HEK293 (cell line): ENCODE measurements around the gene C19orf53.
A peak's percentile ranks its signal among the peaks of the same experiment; 100 is the strongest.

Experiments
- TRIM28 ChIP-seq: IDR thresholded peaks from 2 replicates; pipeline ENCODE4 v1.6.1; 2011; ENCODE audit warnings: low read length, control low read depth, borderline replicate concordance
- ZNF274 ChIP-seq, 2 experiments: fragments of 200-500 bp in 1 of 2; fragments of 450-650 bp in 1 of 2; sonication (Bioruptor generic) in 1 of 2; formaldehyde crosslinking in 1 of 2; IDR thresholded peaks; 2 replicates each; pipeline versions ENCODE4 v1.5.1 to v1.6.1; 2014 to 2016; ENCODE audit warnings: borderline replicate concordance in 1 of 2, inconsistent platforms in 1 of 2, low read length in 1 of 2, missing biosample characterization in 1 of 2, missing genetic modification characterization in 1 of 2
- ZSCAN30 ChIP-seq: fragments of 450-650 bp; IDR thresholded peaks from 2 replicates; pipeline ENCODE4 v1.5.1; 2018; ENCODE audit warnings: missing biosample characterization, mild to moderate bottlenecking, missing genetic modification characterization, moderate library complexity
- TF ChIP-seq, protein P1 (sequence below): fragments of 450-650 bp; formaldehyde crosslinking; IDR thresholded peaks from 2 replicates; pipeline ENCODE4 v1.5.1; 2016; ENCODE audit warnings: missing biosample characterization, missing genetic modification characterization
- TF ChIP-seq, protein P2 (sequence below): fragments of 450-650 bp; formaldehyde crosslinking; IDR thresholded peaks from 2 replicates; pipeline ENCODE4 v1.5.1; 2016; ENCODE audit warnings: missing biosample characterization, missing genetic modification characterization
- TF ChIP-seq, protein P3 (sequence below): fragments of 450-650 bp; IDR thresholded peaks from 2 replicates; pipeline ENCODE4 v1.5.1; 2018; ENCODE audit warnings: missing biosample characterization, missing genetic modification characterization
- TF ChIP-seq, protein P4 (sequence below): fragments of 450-650 bp; formaldehyde crosslinking; IDR thresholded peaks from 2 replicates; pipeline ENCODE4 v1.5.1; 2016; ENCODE audit warnings: missing biosample characterization, missing genetic modification characterization
- TF ChIP-seq, protein P5 (sequence below): IDR thresholded peaks from 2 replicates; pipeline ENCODE4 v1.6.1; 2011; ENCODE audit warnings: mild to moderate bottlenecking, low read depth, low read length, borderline replicate concordance

DNA sequence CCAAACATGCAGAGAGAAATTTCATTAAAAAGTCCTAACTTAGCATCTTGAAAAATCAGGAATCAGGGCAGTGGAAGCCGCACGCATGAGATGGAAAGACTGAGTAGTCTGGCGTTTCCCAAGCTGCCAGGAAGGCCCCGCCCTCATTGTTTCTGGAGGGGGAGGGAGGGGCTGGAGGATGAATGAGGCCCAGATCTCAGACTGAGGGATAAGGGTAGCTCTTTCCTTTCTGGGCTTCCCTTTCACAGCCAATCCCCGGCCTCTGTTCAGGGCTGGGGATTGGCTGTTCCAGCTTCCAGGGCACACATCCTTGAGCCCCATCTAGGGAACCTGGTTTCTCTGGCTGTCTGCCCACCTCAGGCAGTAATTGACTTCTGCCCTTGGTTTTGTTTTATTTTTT lies 7.3 kb downstream of the C19orf53 start:
- TF ChIP-seq, protein P1, sequence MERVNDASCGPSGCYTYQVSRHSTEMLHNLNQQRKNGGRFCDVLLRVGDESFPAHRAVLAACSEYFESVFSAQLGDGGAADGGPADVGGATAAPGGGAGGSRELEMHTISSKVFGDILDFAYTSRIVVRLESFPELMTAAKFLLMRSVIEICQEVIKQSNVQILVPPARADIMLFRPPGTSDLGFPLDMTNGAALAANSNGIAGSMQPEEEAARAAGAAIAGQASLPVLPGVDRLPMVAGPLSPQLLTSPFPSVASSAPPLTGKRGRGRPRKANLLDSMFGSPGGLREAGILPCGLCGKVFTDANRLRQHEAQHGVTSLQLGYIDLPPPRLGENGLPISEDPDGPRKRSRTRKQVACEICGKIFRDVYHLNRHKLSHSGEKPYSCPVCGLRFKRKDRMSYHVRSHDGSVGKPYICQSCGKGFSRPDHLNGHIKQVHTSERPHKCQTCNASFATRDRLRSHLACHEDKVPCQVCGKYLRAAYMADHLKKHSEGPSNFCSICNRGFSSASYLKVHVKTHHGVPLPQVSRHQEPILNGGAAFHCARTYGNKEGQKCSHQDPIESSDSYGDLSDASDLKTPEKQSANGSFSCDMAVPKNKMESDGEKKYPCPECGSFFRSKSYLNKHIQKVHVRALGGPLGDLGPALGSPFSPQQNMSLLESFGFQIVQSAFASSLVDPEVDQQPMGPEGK (tag by site-specific recombination) = 0 out of 2 replicates have a peak, but pooled peaks have one; percentile 38
- TF ChIP-seq, protein P2, sequence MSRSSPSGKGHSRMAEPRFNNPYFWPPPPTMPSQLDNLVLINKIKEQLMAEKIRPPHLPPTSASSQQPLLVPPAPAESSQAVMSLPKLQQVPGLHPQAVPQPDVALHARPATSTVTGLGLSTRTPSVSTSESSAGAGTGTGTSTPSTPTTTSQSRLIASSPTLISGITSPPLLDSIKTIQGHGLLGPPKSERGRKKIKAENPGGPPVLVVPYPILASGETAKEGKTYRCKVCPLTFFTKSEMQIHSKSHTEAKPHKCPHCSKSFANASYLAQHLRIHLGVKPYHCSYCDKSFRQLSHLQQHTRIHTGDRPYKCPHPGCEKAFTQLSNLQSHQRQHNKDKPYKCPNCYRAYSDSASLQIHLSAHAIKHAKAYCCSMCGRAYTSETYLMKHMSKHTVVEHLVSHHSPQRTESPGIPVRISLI (tag by site-specific recombination) = no peak
- no peak for TF ChIP-seq ZNF274 (IDR thresholded peaks at IDR 0.05; ENCODE audit: low read length)
- TF ChIP-seq ZNF274 (tag by site-specific recombination; IDR thresholded peaks at IDR 0.05; ENCODE audit: borderline replicate concordance) = no peak
- TF ChIP-seq, protein P3, sequence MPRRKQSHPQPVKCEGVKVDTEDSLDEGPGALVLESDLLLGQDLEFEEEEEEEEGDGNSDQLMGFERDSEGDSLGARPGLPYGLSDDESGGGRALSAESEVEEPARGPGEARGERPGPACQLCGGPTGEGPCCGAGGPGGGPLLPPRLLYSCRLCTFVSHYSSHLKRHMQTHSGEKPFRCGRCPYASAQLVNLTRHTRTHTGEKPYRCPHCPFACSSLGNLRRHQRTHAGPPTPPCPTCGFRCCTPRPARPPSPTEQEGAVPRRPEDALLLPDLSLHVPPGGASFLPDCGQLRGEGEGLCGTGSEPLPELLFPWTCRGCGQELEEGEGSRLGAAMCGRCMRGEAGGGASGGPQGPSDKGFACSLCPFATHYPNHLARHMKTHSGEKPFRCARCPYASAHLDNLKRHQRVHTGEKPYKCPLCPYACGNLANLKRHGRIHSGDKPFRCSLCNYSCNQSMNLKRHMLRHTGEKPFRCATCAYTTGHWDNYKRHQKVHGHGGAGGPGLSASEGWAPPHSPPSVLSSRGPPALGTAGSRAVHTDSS = no peak
- TF ChIP-seq, protein P4, sequence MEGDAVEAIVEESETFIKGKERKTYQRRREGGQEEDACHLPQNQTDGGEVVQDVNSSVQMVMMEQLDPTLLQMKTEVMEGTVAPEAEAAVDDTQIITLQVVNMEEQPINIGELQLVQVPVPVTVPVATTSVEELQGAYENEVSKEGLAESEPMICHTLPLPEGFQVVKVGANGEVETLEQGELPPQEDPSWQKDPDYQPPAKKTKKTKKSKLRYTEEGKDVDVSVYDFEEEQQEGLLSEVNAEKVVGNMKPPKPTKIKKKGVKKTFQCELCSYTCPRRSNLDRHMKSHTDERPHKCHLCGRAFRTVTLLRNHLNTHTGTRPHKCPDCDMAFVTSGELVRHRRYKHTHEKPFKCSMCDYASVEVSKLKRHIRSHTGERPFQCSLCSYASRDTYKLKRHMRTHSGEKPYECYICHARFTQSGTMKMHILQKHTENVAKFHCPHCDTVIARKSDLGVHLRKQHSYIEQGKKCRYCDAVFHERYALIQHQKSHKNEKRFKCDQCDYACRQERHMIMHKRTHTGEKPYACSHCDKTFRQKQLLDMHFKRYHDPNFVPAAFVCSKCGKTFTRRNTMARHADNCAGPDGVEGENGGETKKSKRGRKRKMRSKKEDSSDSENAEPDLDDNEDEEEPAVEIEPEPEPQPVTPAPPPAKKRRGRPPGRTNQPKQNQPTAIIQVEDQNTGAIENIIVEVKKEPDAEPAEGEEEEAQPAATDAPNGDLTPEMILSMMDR (tag by site-specific recombination) = no peak
- TF ChIP-seq, protein P5, sequence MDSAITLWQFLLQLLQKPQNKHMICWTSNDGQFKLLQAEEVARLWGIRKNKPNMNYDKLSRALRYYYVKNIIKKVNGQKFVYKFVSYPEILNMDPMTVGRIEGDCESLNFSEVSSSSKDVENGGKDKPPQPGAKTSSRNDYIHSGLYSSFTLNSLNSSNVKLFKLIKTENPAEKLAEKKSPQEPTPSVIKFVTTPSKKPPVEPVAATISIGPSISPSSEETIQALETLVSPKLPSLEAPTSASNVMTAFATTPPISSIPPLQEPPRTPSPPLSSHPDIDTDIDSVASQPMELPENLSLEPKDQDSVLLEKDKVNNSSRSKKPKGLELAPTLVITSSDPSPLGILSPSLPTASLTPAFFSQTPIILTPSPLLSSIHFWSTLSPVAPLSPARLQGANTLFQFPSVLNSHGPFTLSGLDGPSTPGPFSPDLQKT = no peak
- no peak for TF ChIP-seq ZSCAN30 (tag by site-specific recombination)
- no peak for TF ChIP-seq TRIM28
